ENCODE data around the gene FBXL20. TPM values are rescaled to one million over a fixed set of nuclear protein-coding genes. Genes with fewer than 3 reads are reported as not detected.

FBXL20 gene
- total RNA-seq, 1 experiment from 2014 or later = 17.2 TPM

- RAD21 ChIA-PET (ENCODE audit: low non-redundant PET in 1 of 2, low total read pairs in 2 of 2, uncharacterized antibody in 2 of 2, unreplicated experiment in 2 of 2) = no interaction called here
- CTCF ChIA-PET = no interaction called here
- H3K27me3 ChIP-seq (ENCODE audit: insufficient read depth, low read length) = no peaks in the 10 kb centered on the region
- H3K4me2 ChIP-seq (ENCODE audit: low read length) = no peak overlapping the region
- no peaks in the 10 kb centered on the region for H4K20me1 ChIP-seq (ENCODE audit: insufficient read depth)
- POLR2A ChIA-PET = no interaction called here
- TF ChIP-seq ZFX (IDR thresholded peaks at IDR 0.05) = no peak
- no peak for TF ChIP-seq MAX (IDR thresholded peaks at IDR 0.05)
- no peak for TF ChIP-seq SIN3A (IDR thresholded peaks at IDR 0.05; ENCODE audit: low read depth)
- TF ChIP-seq, protein P1, sequence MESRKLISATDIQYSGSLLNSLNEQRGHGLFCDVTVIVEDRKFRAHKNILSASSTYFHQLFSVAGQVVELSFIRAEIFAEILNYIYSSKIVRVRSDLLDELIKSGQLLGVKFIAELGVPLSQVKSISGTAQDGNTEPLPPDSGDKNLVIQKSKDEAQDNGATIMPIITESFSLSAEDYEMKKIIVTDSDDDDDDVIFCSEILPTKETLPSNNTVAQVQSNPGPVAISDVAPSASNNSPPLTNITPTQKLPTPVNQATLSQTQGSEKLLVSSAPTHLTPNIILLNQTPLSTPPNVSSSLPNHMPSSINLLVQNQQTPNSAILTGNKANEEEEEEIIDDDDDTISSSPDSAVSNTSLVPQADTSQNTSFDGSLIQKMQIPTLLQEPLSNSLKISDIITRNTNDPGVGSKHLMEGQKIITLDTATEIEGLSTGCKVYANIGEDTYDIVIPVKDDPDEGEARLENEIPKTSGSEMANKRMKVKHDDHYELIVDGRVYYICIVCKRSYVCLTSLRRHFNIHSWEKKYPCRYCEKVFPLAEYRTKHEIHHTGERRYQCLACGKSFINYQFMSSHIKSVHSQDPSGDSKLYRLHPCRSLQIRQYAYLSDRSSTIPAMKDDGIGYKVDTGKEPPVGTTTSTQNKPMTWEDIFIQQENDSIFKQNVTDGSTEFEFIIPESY (IDR thresholded peaks at IDR 0.05; ENCODE audit: extremely low read depth, insufficient replicate concordance, low read length) = no peak
- TF ChIP-seq, protein P2, sequence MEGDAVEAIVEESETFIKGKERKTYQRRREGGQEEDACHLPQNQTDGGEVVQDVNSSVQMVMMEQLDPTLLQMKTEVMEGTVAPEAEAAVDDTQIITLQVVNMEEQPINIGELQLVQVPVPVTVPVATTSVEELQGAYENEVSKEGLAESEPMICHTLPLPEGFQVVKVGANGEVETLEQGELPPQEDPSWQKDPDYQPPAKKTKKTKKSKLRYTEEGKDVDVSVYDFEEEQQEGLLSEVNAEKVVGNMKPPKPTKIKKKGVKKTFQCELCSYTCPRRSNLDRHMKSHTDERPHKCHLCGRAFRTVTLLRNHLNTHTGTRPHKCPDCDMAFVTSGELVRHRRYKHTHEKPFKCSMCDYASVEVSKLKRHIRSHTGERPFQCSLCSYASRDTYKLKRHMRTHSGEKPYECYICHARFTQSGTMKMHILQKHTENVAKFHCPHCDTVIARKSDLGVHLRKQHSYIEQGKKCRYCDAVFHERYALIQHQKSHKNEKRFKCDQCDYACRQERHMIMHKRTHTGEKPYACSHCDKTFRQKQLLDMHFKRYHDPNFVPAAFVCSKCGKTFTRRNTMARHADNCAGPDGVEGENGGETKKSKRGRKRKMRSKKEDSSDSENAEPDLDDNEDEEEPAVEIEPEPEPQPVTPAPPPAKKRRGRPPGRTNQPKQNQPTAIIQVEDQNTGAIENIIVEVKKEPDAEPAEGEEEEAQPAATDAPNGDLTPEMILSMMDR (IDR thresholded peaks at IDR 0.05 in 2 of 3, conservative IDR thresholded peaks at IDR 0.05 in 1 of 3; ENCODE audit: borderline replicate concordance in 1 of 3, insufficient read depth in 1 of 3, low read depth in 2 of 3, low read length in 2 of 3) = no peak
- no peak for TF ChIP-seq SRF (IDR thresholded peaks at IDR 0.05; ENCODE audit: low read depth)
- no peak for TF ChIP-seq RAD21 (IDR thresholded peaks at IDR 0.05; ENCODE audit: low read depth)
- no peak for TF ChIP-seq ELF1 (IDR thresholded peaks at IDR 0.05; ENCODE audit: borderline replicate concordance, low read depth)
- no peak for TF ChIP-seq POLR2AphosphoS5 (IDR thresholded peaks at IDR 0.05; ENCODE audit: low read depth, low read length)
- TF ChIP-seq ZNF274 (IDR thresholded peaks at IDR 0.05; ENCODE audit: low read depth, low read length) = no peak
- TF ChIP-seq TCF7L2 (IDR thresholded peaks at IDR 0.05; ENCODE audit: borderline replicate concordance, extremely low read depth, insufficient read depth, insufficient read length) = no peak
- TF ChIP-seq EZH2phosphoT487 (IDR thresholded peaks at IDR 0.05; ENCODE audit: borderline replicate concordance) = no peak
- H3K9me2 ChIP-seq (ENCODE audit: insufficient read depth) = no peaks in the 10 kb centered on the region
- ATAC-seq (no peak), DNase-seq (ENCODE audit: low read depth, low spot score) (no peak)
- no peaks in the 10 kb centered on the region for H3K9me3 ChIP-seq (ENCODE audit: control insufficient read depth in 1 of 2, insufficient read depth in 1 of 2, low read depth in 1 of 2, low read length in 2 of 2)
- H3K9ac ChIP-seq (ENCODE audit: low read length) = no peak overlapping the region
- no peak overlapping the region for H3K27ac ChIP-seq (ENCODE audit: low read depth, low read length)
- no peak overlapping the region for H3K4me3 ChIP-seq (replicated peaks in 1 of 2; ENCODE audit: low read depth in 1 of 2, low read length in 2 of 2)
- no peaks in the 10 kb centered on the region for H3K4me1 ChIP-seq (ENCODE audit: control insufficient read depth in 1 of 2, insufficient read depth in 2 of 2, low read length in 2 of 2)
- H2AFZ ChIP-seq (ENCODE audit: low read depth, low read length, poor library complexity, severe bottlenecking) = no peak overlapping the region
- no peaks in the 10 kb centered on the region for H3K79me2 ChIP-seq (ENCODE audit: insufficient read depth, low read length)
- intact Hi-C loops (cut with micrococcal nuclease) = no loop called here
- no peaks in the 10 kb centered on the region for H3K36me3 ChIP-seq (ENCODE audit: control insufficient read depth in 1 of 2, insufficient read depth in 2 of 2, low read length in 2 of 2)
- no TSS peak for BruUV-seq (replicated peaks)
These were observed 95.4 kb downstream of the FBXL20 start for GRCh38 chr17:39305978-39306377.

All from HCT116 (cell line).